GM12878 (cell line): ENCODE results near the gene PIMREG. TPM values are rescaled to one million over a fixed set of nuclear protein-coding genes. Genes with fewer than 3 reads are reported as not detected.

ENCODE experiments used
- CEBPB ChIP-seq, 2 experiments: fragments of 150-350 bp in 1 of 2; IDR thresholded peaks; 2 replicates each; pipeline ENCODE4 v1.6.1; 2012 to 2014; ENCODE audit warnings: low read depth in 2 of 2, low read length in 2 of 2, borderline replicate concordance in 1 of 2, inconsistent platforms in 1 of 2
- CUX1 ChIP-seq: IDR thresholded peaks from 2 replicates; pipeline ENCODE4 v1.6.1; 2012; ENCODE audit warnings: improper control_type of control experiment, low read depth, low read length; ENCODE audit not compliant: insufficient replicate concordance
- EED ChIP-seq: sonication (generic); IDR thresholded peaks from 2 replicates; pipeline ENCODE4 v1.6.1; 2016; ENCODE audit warnings: antibody characterized with exemption, low read depth
- ETV6 ChIP-seq, 2 experiments: fragments of 450-650 bp in 1 of 2; IDR thresholded peaks in 1 of 2; conservative IDR thresholded peaks in 1 of 2; 2 replicates each; pipeline ENCODE4 v1.6.1; 2014; ENCODE audit warnings: antibody characterized with exemption in 1 of 2, borderline replicate concordance in 1 of 2, low read depth in 1 of 2, mild to moderate bottlenecking in 1 of 2, moderate library complexity in 1 of 2
- MEF2B ChIP-seq: fragments of 450-650 bp; IDR thresholded peaks from 2 replicates; pipeline ENCODE4 v1.6.1; 2018; ENCODE audit warnings: mild to moderate bottlenecking, moderate library complexity; ENCODE audit not compliant: partially characterized antibody, poor library complexity, severe bottlenecking
- SMARCA5 ChIP-seq: fragments of 450-650 bp; IDR thresholded peaks from 2 replicates; pipeline ENCODE4 v1.6.1; 2017; ENCODE audit warnings: mild to moderate bottlenecking
- ZBTB11 ChIP-seq: fragments of 450-650 bp; formaldehyde crosslinking; IDR thresholded peaks from 2 replicates; pipeline ENCODE4 v1.5.0; 2022; ENCODE audit warnings: mild to moderate bottlenecking, missing genetic modification characterization
- ZBTB40 ChIP-seq: fragments of 450-650 bp; IDR thresholded peaks from 2 replicates; pipeline ENCODE4 v1.6.1; 2016; ENCODE audit warnings: mild to moderate bottlenecking, moderate library complexity, borderline replicate concordance
- ZNF592 ChIP-seq: fragments of 450-650 bp; IDR thresholded peaks from 2 replicates; pipeline ENCODE4 v1.6.1; 2017; ENCODE audit warnings: mild to moderate bottlenecking, moderate library complexity
- ZSCAN29 ChIP-seq: fragments of 450-650 bp; IDR thresholded peaks from 2 replicates; pipeline ENCODE4 v1.6.1; 2017; ENCODE audit warnings: mild to moderate bottlenecking, moderate library complexity
- polyA plus RNA-seq, 11 experiments: library from polyadenylated mRNA; depleted of rRNA in 4 of 11; unstranded in 6 of 11; stranded (reverse) in 5 of 11; fragments of >200 nt; fragmentation: Nextera tagmentation in 4 of 11; fragmentation: Illumina TruSeq in 1 of 11; extraction: Ambion mirVana in 4 of 11; extraction: Trizol in 1 of 11; gene quantifications; 1 replicate in 1 of 11; 2 replicates in 10 of 11; pipeline versions ENCODE4 v1.2.1 to v1.2.3, GENCODE V29; 2011 to 2016; ENCODE audit warnings: inconsistent platforms in 2 of 11, missing spikeins in 2 of 11, low read depth in 1 of 11
- total RNA-seq, 4 experiments: library from RNA; depleted of rRNA in 3 of 4; stranded (reverse); fragments of >200 nt in 3 of 4; fragmentation: Illumina TruSeq in 1 of 4; extraction: Trizol in 1 of 4; gene quantifications; 2 replicates each; pipeline versions ENCODE4 v1.2.1 to v1.2.3, GENCODE V29; 2013 to 2021

Gene PIMREG
- total and polyA plus RNA-seq, 10 of the 15 experiments (the other 5 are each of a cell fraction or from before 2014, with no cell fraction given) = 2.8 to 35.8 (median 25.2) TPM

- TF ChIP-seq ZBTB40 (no peak), ZNF592 (no peak), ZSCAN29 (no peak), ZBTB11 (no peak), CUX1 (no peak), MEF2B (no peak), ETV6 (conservative IDR thresholded peaks at IDR 0.05 in 1 of 2, IDR thresholded peaks at IDR 0.05 in 1 of 2; ENCODE audit: borderline replicate concordance in 1 of 2, low read depth in 1 of 2) (no peak), CEBPB (IDR thresholded peaks at IDR 0.05; ENCODE audit: borderline replicate concordance in 1 of 2, low read depth in 2 of 2, low read length in 2 of 2) (no peak), EED (no peak), SMARCA5 (no peak)
Observed at GRCh38 chr17:6492892-6493674, 48.8 kb downstream of the PIMREG start (continued).
